Vagina (tissue), 2 donors: ENCODE measurements around the gene FHIT.

Experiments
- CTCF ChIP-seq, 3 experiments: fragments of 450-650 bp in 2 of 3; fragments of 200-600 bp in 1 of 3; sonication (generic) in 1 of 3; IDR thresholded peaks; one replicate each; pipeline ENCODE4 v1.5.1; 2017 to 2019; ENCODE audit warnings: antibody characterized with exemption in 3 of 3, mild to moderate bottlenecking in 2 of 3, moderate library complexity in 2 of 3
- POLR2AphosphoS5 ChIP-seq, 2 donors: sonication (generic); formaldehyde crosslinking; IDR thresholded peaks; one replicate each; pipeline ENCODE4 v1.9.0; 2017; ENCODE audit warnings: antibody characterized with exemption in 2 of 2, mild to moderate bottlenecking in 2 of 2, low read depth in 1 of 2; ENCODE audit not compliant: insufficient read depth in 1 of 2

GRCh38 chr3:60609446-60609845 is 641.8 kb downstream of the FHIT start:
- TF ChIP-seq POLR2AphosphoS5 (IDR thresholded peaks at IDR 0.05; ENCODE audit: insufficient read depth in 1 of 2, low read depth in 1 of 2) (no peak), CTCF (IDR thresholded peaks at IDR 0.05) (no peak)
